Measurements from ENCODE around the gene ST8SIA1. TPM values are rescaled to one million over a fixed set of nuclear protein-coding genes. Genes with fewer than 3 reads are reported as not detected.

ST8SIA1 gene
- total RNA-seq, 4 donors from 2014 or later, result 2.6 to 9.5 (median 7.3) TPM

DNA sequence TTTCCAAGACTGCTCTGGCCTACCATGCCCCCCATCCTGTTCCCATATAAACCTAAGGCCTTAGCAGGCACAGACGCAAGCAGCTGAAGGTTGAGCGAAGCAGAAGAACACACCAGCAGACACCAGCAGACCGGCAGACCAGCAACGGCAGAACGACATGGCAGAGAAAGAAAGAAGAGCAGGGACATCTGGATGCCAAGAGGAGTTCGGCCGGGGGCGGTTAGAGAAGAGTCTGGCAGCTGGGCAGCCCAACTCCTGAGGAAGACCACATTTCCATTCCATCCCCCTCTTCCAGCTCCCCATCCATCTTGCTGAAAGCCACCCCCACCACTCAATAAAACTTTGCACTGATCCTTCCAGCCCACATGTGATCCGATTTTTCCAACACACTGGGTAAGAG is 5.2 kb upstream of the ST8SIA1 start:
- intact Hi-C loops (cut with DNase I; ENCODE audit: low total_unique reads), result loop anchor here (10.0 kb wide), 1 partner anchor 235 kb away; no protein-coding TSS in a partner anchor
- WGBS, 2 donors, result 84 to 87% methylated on average over 9 of the region's 9 CpGs
- H3K4me3 ChIP-seq (ENCODE audit: low read depth, poor library complexity, severe bottlenecking), result no peak overlapping the region
- no peak for DNase-seq (ENCODE audit: low spot score in 2 of 2)
- TF ChIP-seq POLR2A (IDR thresholded peaks at IDR 0.05), result no peak
- TF ChIP-seq, protein P1, sequence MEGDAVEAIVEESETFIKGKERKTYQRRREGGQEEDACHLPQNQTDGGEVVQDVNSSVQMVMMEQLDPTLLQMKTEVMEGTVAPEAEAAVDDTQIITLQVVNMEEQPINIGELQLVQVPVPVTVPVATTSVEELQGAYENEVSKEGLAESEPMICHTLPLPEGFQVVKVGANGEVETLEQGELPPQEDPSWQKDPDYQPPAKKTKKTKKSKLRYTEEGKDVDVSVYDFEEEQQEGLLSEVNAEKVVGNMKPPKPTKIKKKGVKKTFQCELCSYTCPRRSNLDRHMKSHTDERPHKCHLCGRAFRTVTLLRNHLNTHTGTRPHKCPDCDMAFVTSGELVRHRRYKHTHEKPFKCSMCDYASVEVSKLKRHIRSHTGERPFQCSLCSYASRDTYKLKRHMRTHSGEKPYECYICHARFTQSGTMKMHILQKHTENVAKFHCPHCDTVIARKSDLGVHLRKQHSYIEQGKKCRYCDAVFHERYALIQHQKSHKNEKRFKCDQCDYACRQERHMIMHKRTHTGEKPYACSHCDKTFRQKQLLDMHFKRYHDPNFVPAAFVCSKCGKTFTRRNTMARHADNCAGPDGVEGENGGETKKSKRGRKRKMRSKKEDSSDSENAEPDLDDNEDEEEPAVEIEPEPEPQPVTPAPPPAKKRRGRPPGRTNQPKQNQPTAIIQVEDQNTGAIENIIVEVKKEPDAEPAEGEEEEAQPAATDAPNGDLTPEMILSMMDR (IDR thresholded peaks at IDR 0.05), result no peak

- TF ChIP-seq, protein P1 (IDR thresholded peaks at IDR 0.05), result peak in 1 of 3 donors; percentile 4
- no peak for TF ChIP-seq POLR2A (IDR thresholded peaks at IDR 0.05)
These were observed 1.3 kb upstream of the ST8SIA1 start for GRCh38 chr12:22335794-22336166.

GRCh38 chr12:22333713-22334409 is 646 bp downstream of the ST8SIA1 start:
- peak overlapping the region; percentile 63 for H3K4me3 ChIP-seq (ENCODE audit: low read depth, poor library complexity, severe bottlenecking)
- intact Hi-C loops (cut with DNase I; ENCODE audit: low total_unique reads), result loop anchor here (10.0 kb wide), 1 partner anchor 229 kb away; no protein-coding TSS in a partner anchor
- TF ChIP-seq POLR2A (IDR thresholded peaks at IDR 0.05), result no peak
- TF ChIP-seq, protein P1 (IDR thresholded peaks at IDR 0.05), result no peak
- peak in 1 of 2 donors; percentile 89 for DNase-seq (ENCODE audit: low spot score in 2 of 2)
- WGBS, 2 donors, result 7 to 8% methylated on average over 30 to 37 of the region's 49 CpGs

More at GRCh38 chr12:22335794-22336166, 1.3 kb upstream of the ST8SIA1 start:
- DNase-seq (ENCODE audit: low spot score in 2 of 2), result no peak
- intact Hi-C loops (cut with DNase I; ENCODE audit: low total_unique reads), result loop anchor here (10.0 kb wide), 1 partner anchor 231 kb away; no protein-coding TSS in a partner anchor
- H3K4me3 ChIP-seq (ENCODE audit: low read depth, poor library complexity, severe bottlenecking), result no peak overlapping the region
- 6% methylated on average over 6 of the region's 6 CpGs for WGBS, 2 donors

DNA sequence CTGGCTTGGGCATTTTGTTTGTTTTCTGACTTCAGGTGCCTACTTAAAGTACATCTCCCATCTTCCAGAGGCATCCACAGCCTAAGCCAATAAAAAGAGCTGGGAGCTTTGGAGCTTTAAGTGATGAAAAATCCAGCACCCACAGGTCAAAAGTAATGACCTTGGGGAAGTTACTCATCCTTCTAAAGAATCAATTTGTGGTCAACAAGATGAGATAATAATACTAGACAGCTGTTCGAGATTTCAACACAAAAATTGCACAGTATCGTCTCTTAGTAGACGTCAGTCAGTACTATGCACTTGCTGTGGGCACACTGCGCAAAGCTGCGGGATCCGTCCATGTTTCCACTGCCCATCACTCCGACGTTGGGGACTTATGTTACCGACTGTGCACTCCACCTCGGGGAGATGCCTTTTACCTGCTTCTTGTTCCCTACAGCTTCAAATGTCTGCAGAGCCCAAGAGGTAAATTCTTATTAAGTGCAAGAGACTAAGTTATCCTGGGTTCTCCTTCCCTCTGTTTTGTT is 1.3 kb downstream of the ST8SIA1 start:
- WGBS, 2 donors, result 45 to 46% methylated on average over 10 of the region's 10 CpGs

GRCh38 chr12:22332202-22332601 is 2.3 kb downstream of the ST8SIA1 start:
- no peak for DNase-seq (ENCODE audit: low spot score in 2 of 2)
- intact Hi-C loops (cut with DNase I; ENCODE audit: low total_unique reads), result loop anchor here (10.0 kb wide), 1 partner anchor 227 kb away; no protein-coding TSS in a partner anchor
- H3K4me3 ChIP-seq (ENCODE audit: low read depth, poor library complexity, severe bottlenecking), result no peak overlapping the region
- no peak for TF ChIP-seq POLR2A (IDR thresholded peaks at IDR 0.05)
- TF ChIP-seq, protein P1 (IDR thresholded peaks at IDR 0.05), result no peak

More for the DNA sequence above, 1.3 kb downstream of the ST8SIA1 start:
- no peak for DNase-seq (ENCODE audit: low spot score in 2 of 2)
- intact Hi-C loops (cut with DNase I; ENCODE audit: low total_unique reads), result loop anchor here (10.0 kb wide), 1 partner anchor 228 kb away; no protein-coding TSS in a partner anchor
- no peak overlapping the region for H3K4me3 ChIP-seq (ENCODE audit: low read depth, poor library complexity, severe bottlenecking)
- TF ChIP-seq, protein P1 (IDR thresholded peaks at IDR 0.05), result no peak
- TF ChIP-seq POLR2A (IDR thresholded peaks at IDR 0.05), result no peak

All from lower leg skin (tissue), 4 donors.